ENCODE measurements around the gene GPSM3.

The GPSM3 gene

GRCh38 chr6:32170294-32170693, 22.1 kb downstream of the GPSM3 start:
- DNase-seq, result no peak

- DNase-seq, result no peak
Measured at GRCh38 chr6:32168807-32169591, 23.4 kb downstream of the GPSM3 start.

DNA sequence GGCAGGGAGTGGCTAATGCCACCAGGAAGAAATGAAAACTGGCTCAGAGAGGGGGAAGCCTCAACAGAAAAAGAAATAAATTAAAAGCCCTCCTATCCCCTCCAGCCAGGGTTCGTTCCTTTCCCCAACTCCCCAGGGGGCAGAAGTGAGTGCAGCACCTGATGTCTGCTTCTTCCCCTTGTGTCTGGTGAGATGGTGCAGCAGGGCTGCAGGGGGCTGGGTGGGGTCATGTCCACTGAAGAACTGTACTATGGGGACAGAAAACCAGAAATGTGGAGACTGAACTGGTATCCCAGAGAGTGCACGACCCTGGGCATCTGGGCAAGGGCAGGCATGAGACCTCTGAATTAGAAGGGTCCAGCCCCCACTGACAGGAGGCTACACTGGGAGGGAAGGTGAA, 24.1 kb downstream of the GPSM3 start:
- no peak for DNase-seq

GRCh38 chr6:32167761-32168262, 24.6 kb downstream of the GPSM3 start:
- no peak for DNase-seq

DNA sequence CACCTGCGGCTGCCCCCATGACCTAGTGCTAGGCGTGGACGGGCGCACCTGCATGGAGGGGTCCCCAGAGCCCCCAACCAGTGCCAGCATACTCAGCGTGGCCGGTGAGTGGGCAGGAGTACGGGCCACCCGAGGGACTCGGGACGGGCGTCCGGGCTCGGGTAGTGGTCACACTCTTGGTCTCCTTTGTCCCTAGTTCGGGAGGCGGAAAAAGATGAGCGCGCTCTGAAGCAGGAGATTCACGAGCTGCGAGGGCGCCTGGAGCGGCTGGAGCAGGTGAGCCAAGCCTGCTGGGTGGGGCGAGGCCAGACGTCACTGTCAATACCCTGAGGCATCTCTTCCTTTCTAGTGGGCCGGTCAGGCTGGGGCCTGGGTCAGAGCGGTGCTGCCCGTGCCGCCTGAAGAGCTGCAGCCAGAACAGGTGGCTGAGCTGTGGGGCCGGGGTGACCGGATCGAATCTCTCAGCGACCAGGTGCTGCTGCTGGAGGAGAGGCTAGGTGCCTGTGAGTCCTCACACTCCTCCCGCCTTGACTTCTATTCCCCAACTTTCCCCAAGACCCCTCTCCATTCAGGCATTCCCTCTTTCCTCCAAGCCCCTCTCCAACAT, 25.2 kb downstream of the GPSM3 start:
- no peak for DNase-seq

- DNase-seq, result no peak
Measured at GRCh38 chr6:32166411-32167061, 25.9 kb downstream of the GPSM3 start.

DNA sequence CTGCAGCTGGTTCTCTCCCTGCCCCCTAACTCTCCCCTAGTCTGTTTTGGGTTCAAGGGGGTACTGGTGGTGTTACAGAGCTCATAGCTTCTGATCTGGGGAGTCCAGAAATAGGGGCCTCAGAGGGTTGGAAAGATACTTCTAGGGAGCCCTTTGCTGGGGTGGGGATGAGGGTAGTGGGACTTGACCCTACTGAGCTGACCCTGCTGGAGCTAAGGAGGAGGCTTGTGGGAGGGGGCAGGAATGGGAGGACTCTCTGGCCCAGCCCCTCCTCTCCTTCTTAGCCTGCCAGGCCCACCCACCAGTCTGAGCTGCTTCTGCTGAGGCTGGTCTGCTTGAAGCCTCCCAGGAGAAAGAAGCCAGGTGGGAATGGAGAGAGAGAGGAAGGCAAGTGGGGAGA, 28.1 kb downstream of the GPSM3 start, which contains the start of gene EGFL8:
EGFL8 (plus strand) TSS at position 301 of the 400 bp plus-strand sequence. CDS start 1,571 bp downstream, outside the sequence.
- DNase-seq, result no peak

GRCh38 chr6:32163559-32164258, 28.7 kb downstream of the GPSM3 start:
- DNase-seq, result no peak

- DNase-seq, result no peak
Measured at GRCh38 chr6:32158052-32158451, 34.4 kb downstream of the GPSM3 start.

GRCh38 chr6:32156891-32157290, 35.6 kb downstream of the GPSM3 start:
- DNase-seq, result no peak

- DNase-seq, result peak; percentile 26
Measured at GRCh38 chr6:32154514-32155161, 37.8 kb downstream of the GPSM3 start.

DNA sequence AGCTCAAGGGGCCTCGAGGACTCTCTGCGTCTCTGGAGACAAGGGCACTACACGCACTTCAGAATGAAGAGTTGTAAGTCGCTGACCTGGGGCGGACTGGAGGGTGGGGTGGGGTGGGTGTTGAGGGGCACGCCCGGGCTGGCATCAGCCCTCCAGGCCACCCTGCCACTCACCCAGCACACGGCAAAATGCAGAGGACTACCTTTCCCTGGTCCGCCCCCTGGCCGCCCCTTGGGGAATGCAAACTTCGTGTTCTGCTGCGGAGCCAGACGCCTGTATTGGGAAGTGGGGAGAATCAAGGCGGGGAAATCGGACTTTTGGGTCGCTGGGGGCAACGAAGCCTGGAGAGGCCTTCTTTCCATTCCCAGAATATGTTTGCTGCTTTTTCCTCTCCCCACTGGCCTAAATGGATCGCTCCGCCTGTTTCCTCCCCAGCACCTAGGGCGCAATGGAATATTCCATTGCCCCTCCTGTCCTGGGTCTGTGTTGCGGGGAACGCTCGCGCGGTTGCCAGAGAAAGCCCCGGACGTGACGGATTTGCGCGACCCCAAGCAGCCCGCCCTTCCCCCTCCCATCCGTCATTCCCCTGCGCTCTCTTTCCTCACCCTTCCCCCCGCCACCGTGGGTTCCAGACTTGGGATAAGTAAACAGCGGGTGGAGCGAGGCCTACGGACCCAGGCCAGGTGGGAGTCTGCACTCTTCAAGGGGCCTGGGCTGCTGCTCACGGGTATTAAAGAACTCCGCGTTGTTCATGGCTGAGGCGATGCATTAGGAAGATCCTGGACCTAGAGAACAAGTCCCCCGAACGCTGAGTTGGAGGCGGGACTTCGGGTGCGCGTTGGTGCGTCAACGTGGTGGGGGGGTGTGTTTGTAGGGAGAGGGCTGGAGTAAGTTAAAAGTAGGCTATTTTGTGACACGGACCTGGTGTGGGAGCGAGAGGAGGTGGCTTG, 38.6 kb downstream of the GPSM3 start, which contains the start of gene PPT2:
PPT2 (plus strand) TSS at position 578 of the 950 bp plus-strand sequence. CDS start 454 bp downstream, outside the sequence.
- peak; percentile 49 for DNase-seq

- no peak for DNase-seq
Measured at GRCh38 chr6:32152769-32153563, 39.5 kb downstream of the GPSM3 start.

- DNase-seq, result no peak
Measured at GRCh38 chr6:32151863-32152768, 40.3 kb downstream of the GPSM3 start, which contains the start of gene PRRT1. PRRT1 (minus strand) TSS chr6:32151939; CDS start chr6:32151827, 112 bp downstream.

- DNase-seq, result no peak
Measured at GRCh38 chr6:32151181-32151862, 41.1 kb downstream of the GPSM3 start.

- DNase-seq, result no peak
Measured at GRCh38 chr6:32149932-32150870, 42.2 kb downstream of the GPSM3 start.

GRCh38 chr6:32149092-32149755, 43.2 kb downstream of the GPSM3 start:
- no peak for DNase-seq

Data from GOT3 (cell line).